ENCODE results near the gene PRDM7. TPM values are rescaled to one million over a fixed set of nuclear protein-coding genes. Genes with fewer than 3 reads are reported as not detected.
"Not testable (repeated sequence)": the region's sequence is repeated elsewhere in the genome, so short reads cannot be mapped to it uniquely, and the experiment has no call there.

Gene PRDM7
- total and polyA plus RNA-seq, 2 of the 8 experiments (the other 6 are each of a cell fraction or from before 2014, with no cell fraction given) = 0.02 TPM; not detected in 1

- H3K9ac ChIP-seq (replicated peaks in 1 of 4; ENCODE audit: extremely low read depth in 1 of 4, low read depth in 3 of 4, low read length in 3 of 4); H2BK5ac ChIP-seq (ENCODE audit: low read depth, low read length); H3K36me3 ChIP-seq (ENCODE audit: control insufficient read depth in 2 of 4, insufficient read depth in 4 of 4, low read length in 3 of 4); H2BK12ac ChIP-seq (ENCODE audit: low read depth, low read length); H2BK20ac ChIP-seq (ENCODE audit: low read length); H3K4me1 ChIP-seq (replicated peaks in 1 of 4; ENCODE audit: control insufficient read depth in 3 of 4, insufficient read depth in 4 of 4, low read length in 3 of 4); H3K23me2 ChIP-seq (ENCODE audit: low read depth, low read length); H4K20me1 ChIP-seq (replicated peaks in 1 of 2; ENCODE audit: control insufficient read depth in 1 of 2, insufficient read depth in 2 of 2, low read length in 2 of 2); H4K5ac ChIP-seq (ENCODE audit: insufficient read length, low read depth, low read length); H4K91ac ChIP-seq (replicated peaks; ENCODE audit: insufficient read length, low read length); H2BK15ac ChIP-seq (ENCODE audit: low read length); H2BK120ac ChIP-seq (replicated peaks; ENCODE audit: low read depth, low read length); POLR2A ChIA-PET (ENCODE audit: partially characterized antibody); H3K4me3 ChIP-seq (ENCODE audit: extremely low read depth in 1 of 4, insufficient read depth in 2 of 4, low read depth in 3 of 4, low read length in 4 of 4); FAIRE-seq; H3K14ac ChIP-seq (ENCODE audit: insufficient read length); CTCF ChIA-PET (ENCODE audit: partially characterized antibody); H3K27me3 ChIP-seq (replicated peaks in 1 of 4; ENCODE audit: control insufficient read depth in 3 of 4, extremely low read depth in 1 of 4, insufficient read depth in 3 of 4, low read length in 3 of 4); H2AFZ ChIP-seq (ENCODE audit: low read length); H3K23ac ChIP-seq (ENCODE audit: insufficient read length); DNase-seq (ENCODE audit: low read depth in 1 of 2, low spot score in 2 of 2); H3K9me3 ChIP-seq (ENCODE audit: insufficient read depth in 2 of 2, low read depth in 1 of 2, low read length in 1 of 2); H3K4ac ChIP-seq (replicated peaks; ENCODE audit: insufficient read length, low read depth, low read length); H3K4me2 ChIP-seq (ENCODE audit: insufficient read depth in 1 of 2, low read depth in 2 of 2, low read length in 2 of 2); H3K79me2 ChIP-seq (ENCODE audit: control insufficient read depth in 1 of 2, insufficient read depth in 2 of 2, low read length in 2 of 2); H3K56ac ChIP-seq (replicated peaks; ENCODE audit: insufficient read length, low read depth, low read length); H3K79me1 ChIP-seq (ENCODE audit: low read depth, low read length); H4K8ac ChIP-seq (ENCODE audit: extremely low read depth, insufficient read depth, low read length); H3K27ac ChIP-seq (ENCODE audit: low read depth, low read length); H2AK5ac ChIP-seq (ENCODE audit: low read depth, low read length); H3K18ac ChIP-seq (ENCODE audit: extremely low read depth, low read length): not testable (repeated sequence)
- WGBS, 2 experiments (ENCODE audit: extremely low coverage in 1 of 2, insufficient coverage in 1 of 2, insufficient read length in 1 of 2, insufficient replicate concordance in 2 of 2, low coverage in 1 of 2, low lambda C conversion rate in 2 of 2, missing lambda C conversion rate in 1 of 2) = 88% methylated on average over 4 of the region's 12 CpGs; no CpG with 5 or more reads in 1 of the 2 experiments
- TF ChIP-seq BACH1 (IDR thresholded peaks at IDR 0.05; ENCODE audit: low read length) = peak; percentile 52
Measured at GRCh38 chr16:90102086-90102884, 25.2 kb upstream of the PRDM7 start.

Data from H1 (cell line).